Panc1 (cell line): ENCODE results near the gene CLASRP. TPM values are rescaled to one million over a fixed set of nuclear protein-coding genes. Genes with fewer than 3 reads are reported as not detected.

Source experiments
- ATAC-seq: fragments of 200-7000 bp; cut with Tn5 transposase; 2 replicates; pipeline ENCODE4 v1.9.1; 2020; ENCODE audit warnings: mild to moderate bottlenecking, moderate library complexity
- BruUV-seq: library from RNA; stranded (reverse); fragments of 400-500 nt; replicated peaks from 2 replicates; lab custom pipeline; 2021; lab: Mats Ljungman, UMichigan
- CTCF ChIA-PET: fragments of 300-600 bp; sonication (Branson Sonifier 250); formaldehyde crosslinking; loops from one replicate; lab custom pipeline; 2022; ENCODE audit warnings: antibody characterized with exemption; lab: Charles Lee
- POLR2A ChIA-PET: fragments of 300-600 bp; sonication (Branson Sonifier 250); formaldehyde crosslinking; loops from one replicate; lab custom pipeline; 2022; ENCODE audit warnings: antibody characterized with exemption; lab: Charles Lee
- DNase-seq: peaks from one replicate; pipeline ENCODE4 v3.0.0-alpha.2; 2010; ENCODE audit warnings: low read depth, low spot score
- H3K27ac ChIP-seq: 2 replicates; pipeline ENCODE4 v1.5.1; 2011; ENCODE audit warnings: mild to moderate bottlenecking, low read length, inconsistent platforms
- H3K27me3 ChIP-seq: fragments of 200-500 bp; sonication (Bioruptor generic); 2 replicates; pipeline ENCODE4 v1.6.0; 2014; ENCODE audit warnings: low read length, inconsistent platforms; ENCODE audit not compliant: control insufficient read depth, insufficient read depth
- H3K36me3 ChIP-seq: fragments of 200-500 bp; sonication (Bioruptor generic); 2 replicates; pipeline ENCODE4 v1.5.1; 2014; ENCODE audit warnings: inconsistent platforms, mild to moderate bottlenecking, low read length, moderate library complexity; ENCODE audit not compliant: control insufficient read depth, insufficient read depth
- H3K4me1 ChIP-seq: 2 replicates; pipeline ENCODE4 v1.5.1; 2011; ENCODE audit warnings: inconsistent platforms, mild to moderate bottlenecking, low read length, moderate library complexity; ENCODE audit not compliant: control insufficient read depth, insufficient read depth
- H3K4me3 ChIP-seq, 2 experiments: 2 replicates each; pipeline ENCODE4 v1.5.1; 2011 to 2012; ENCODE audit warnings: low read depth in 2 of 2, low read length in 2 of 2, mild to moderate bottlenecking in 2 of 2, inconsistent platforms in 1 of 2, moderate library complexity in 1 of 2
- H3K9me3 ChIP-seq: fragments of 200-500 bp; sonication (Bioruptor generic); 2 replicates; pipeline ENCODE4 v1.5.1; 2014; ENCODE audit warnings: low read depth, mild to moderate bottlenecking, inconsistent platforms, low read length, moderate library complexity; ENCODE audit not compliant: control insufficient read depth, insufficient read depth
- CTCF ChIP-seq: fragments of 450-650 bp; IDR thresholded peaks from 2 replicates; pipeline ENCODE4 v1.5.1; 2017; ENCODE audit warnings: mild to moderate bottlenecking
- POLR2AphosphoS5 ChIP-seq: IDR thresholded peaks from 2 replicates; pipeline ENCODE4 v1.6.1; 2012; ENCODE audit warnings: mild to moderate bottlenecking, low read depth, low read length, moderate library complexity
- REST ChIP-seq, 2 experiments: IDR thresholded peaks; 2 replicates each; pipeline ENCODE4 v1.6.1; 2011 to 2012; ENCODE audit warnings: low read depth in 2 of 2, control low read depth in 1 of 2, low read length in 1 of 2, mild to moderate bottlenecking in 1 of 2, moderate library complexity in 1 of 2; ENCODE audit not compliant: insufficient read depth in 1 of 2
- SIN3A ChIP-seq: IDR thresholded peaks from 2 replicates; pipeline ENCODE4 v1.6.1; 2012; ENCODE audit warnings: low read depth, mild to moderate bottlenecking, low read length, moderate library complexity, borderline replicate concordance; ENCODE audit not compliant: insufficient read depth
- TCF7L2 ChIP-seq: IDR thresholded peaks from 2 replicates; pipeline ENCODE4 v1.6.1; 2011; ENCODE audit warnings: mild to moderate bottlenecking, low read depth, low read length, inconsistent platforms
- in situ Hi-C: cut with HindIII; loops from 2 replicates; pipeline ENCODE4 v1.10.0; 2016; ENCODE audit warnings: low sequenced_read_pairs, low pct_unique_long_range_greater_than_20kb
- intact Hi-C: fragments of 100-400 bp; cut with micrococcal nuclease; formaldehyde crosslinking; loops from one replicate; pipeline ENCODE4 v1.10.0; 2022; ENCODE audit not compliant: unreplicated experiment
- total RNA-seq: library from RNA; stranded (reverse); gene quantifications from one replicate; pipeline ENCODE4 v1.2.1, GENCODE V29; 2021; ENCODE audit not compliant: unreplicated experiment

CLASRP gene
- total RNA-seq, 1 experiment from 2014 or later = 72.4 TPM

GRCh38 chr19:45082170-45082569 lies 43.3 kb downstream of the CLASRP start:
- no peaks in the 10 kb centered on the region for H3K27me3 ChIP-seq
- DNase-seq (no peak), ATAC-seq (no peak)
- H3K9me3 ChIP-seq = no peaks in the 10 kb centered on the region
- H3K4me3 ChIP-seq = no peak overlapping the region
- no peak for TF ChIP-seq POLR2AphosphoS5
- no peak for TF ChIP-seq CTCF
- TF ChIP-seq TCF7L2 = no peak
- no peak for TF ChIP-seq SIN3A
- no peak for TF ChIP-seq REST (IDR thresholded peaks at IDR 0.05; ENCODE audit: insufficient read depth in 1 of 2, low read depth in 2 of 2, low read length in 1 of 2)
- in situ Hi-C loops = no loop called here
- CTCF ChIA-PET = no interaction called here
- no peak overlapping the region for H3K27ac ChIP-seq
- POLR2A ChIA-PET = no interaction called here
- peaks cover 4% of the 10 kb centered on the region; the same call in 1 of the 2 replicates for H3K36me3 ChIP-seq
- peaks cover 6% of the 10 kb centered on the region; the same call in 1 of the 2 replicates for H3K4me1 ChIP-seq
- intact Hi-C loops = no loop called here
- BruUV-seq = no TSS peak

- no peak for TF ChIP-seq TCF7L2
- no peak for TF ChIP-seq SIN3A
- TF ChIP-seq POLR2AphosphoS5 = no peak
- ATAC-seq (no peak), DNase-seq (no peak)
- H3K36me3 ChIP-seq = no peaks in the 10 kb centered on the region
- CTCF ChIA-PET = no interaction called here
- H3K9me3 ChIP-seq = no peaks in the 10 kb centered on the region
- intact Hi-C loops = no loop called here
- no peaks in the 10 kb centered on the region for H3K27me3 ChIP-seq
- in situ Hi-C loops = no loop called here
- H3K27ac ChIP-seq = no peak overlapping the region
- no TSS peak for BruUV-seq
- H3K4me3 ChIP-seq = no peak overlapping the region
- peaks cover 5% of the 10 kb centered on the region; the same call in 1 of the 2 replicates for H3K4me1 ChIP-seq
- POLR2A ChIA-PET = no interaction called here
Measured at GRCh38 chr19:45086480-45086879, 47.6 kb downstream of the CLASRP start.

- H3K4me1 ChIP-seq = peaks cover 5% of the 10 kb centered on the region; the same call in 1 of the 2 replicates
- CTCF ChIA-PET = no interaction called here
- POLR2A ChIA-PET = interaction anchor here (0.9 kb wide), 1 partner anchor 193 kb away, joined by 11 read pairs; no protein-coding TSS in a partner anchor
- ATAC-seq (no peak), DNase-seq (no peak)
- H3K27me3 ChIP-seq = no peaks in the 10 kb centered on the region
- no peaks in the 10 kb centered on the region for H3K9me3 ChIP-seq
- peaks cover 2% of the 10 kb centered on the region; the same call in 1 of the 2 replicates for H3K36me3 ChIP-seq
- in situ Hi-C loops = no loop called here
- no peak overlapping the region for H3K4me3 ChIP-seq
- no TSS peak for BruUV-seq
- no peak overlapping the region for H3K27ac ChIP-seq
- TF ChIP-seq TCF7L2 = no peak
- no peak for TF ChIP-seq CTCF
- TF ChIP-seq REST (IDR thresholded peaks at IDR 0.05; ENCODE audit: insufficient read depth in 1 of 2, low read depth in 2 of 2, low read length in 1 of 2) = no peak
- no peak for TF ChIP-seq SIN3A
- no peak for TF ChIP-seq POLR2AphosphoS5
- intact Hi-C loops = no loop called here
Measured at GRCh38 chr19:45087531-45087930, 48.7 kb downstream of the CLASRP start.
